ENCODE measurements around the gene P2RY10.

DNA sequence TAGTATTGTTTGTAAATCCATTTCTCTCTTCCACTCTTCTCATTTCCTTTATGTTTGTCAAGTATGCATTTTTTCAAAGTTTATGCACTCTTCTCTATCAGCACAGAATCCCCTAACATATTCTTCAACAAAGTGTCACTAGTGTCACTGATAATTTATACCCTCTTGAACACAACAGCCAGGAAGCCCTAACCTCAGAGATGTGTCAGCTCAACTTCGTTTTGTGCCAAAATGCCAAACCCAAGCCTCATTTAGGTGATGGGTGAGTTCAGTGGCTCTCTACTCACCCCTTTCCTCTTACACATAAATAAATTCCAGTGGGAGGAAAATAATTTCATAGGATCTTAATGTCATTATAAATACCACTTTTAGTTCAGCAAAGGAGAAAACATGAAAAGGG is 22.4 kb upstream of the P2RY10 start:
- TF ChIP-seq RCOR1 (IDR thresholded peaks at IDR 0.05; ENCODE audit: low read depth, low read length) (no peak), MAZ (IDR thresholded peaks at IDR 0.05; ENCODE audit: borderline replicate concordance, low read depth, low read length) (no peak)
- TF ChIP-seq, protein P1, sequence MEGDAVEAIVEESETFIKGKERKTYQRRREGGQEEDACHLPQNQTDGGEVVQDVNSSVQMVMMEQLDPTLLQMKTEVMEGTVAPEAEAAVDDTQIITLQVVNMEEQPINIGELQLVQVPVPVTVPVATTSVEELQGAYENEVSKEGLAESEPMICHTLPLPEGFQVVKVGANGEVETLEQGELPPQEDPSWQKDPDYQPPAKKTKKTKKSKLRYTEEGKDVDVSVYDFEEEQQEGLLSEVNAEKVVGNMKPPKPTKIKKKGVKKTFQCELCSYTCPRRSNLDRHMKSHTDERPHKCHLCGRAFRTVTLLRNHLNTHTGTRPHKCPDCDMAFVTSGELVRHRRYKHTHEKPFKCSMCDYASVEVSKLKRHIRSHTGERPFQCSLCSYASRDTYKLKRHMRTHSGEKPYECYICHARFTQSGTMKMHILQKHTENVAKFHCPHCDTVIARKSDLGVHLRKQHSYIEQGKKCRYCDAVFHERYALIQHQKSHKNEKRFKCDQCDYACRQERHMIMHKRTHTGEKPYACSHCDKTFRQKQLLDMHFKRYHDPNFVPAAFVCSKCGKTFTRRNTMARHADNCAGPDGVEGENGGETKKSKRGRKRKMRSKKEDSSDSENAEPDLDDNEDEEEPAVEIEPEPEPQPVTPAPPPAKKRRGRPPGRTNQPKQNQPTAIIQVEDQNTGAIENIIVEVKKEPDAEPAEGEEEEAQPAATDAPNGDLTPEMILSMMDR (IDR thresholded peaks at IDR 0.05): no peak
